ENCODE measurements around the gene SLC39A9. TPM values are rescaled to one million over a fixed set of nuclear protein-coding genes. Genes with fewer than 3 reads are reported as not detected.

Gene SLC39A9, protein sequence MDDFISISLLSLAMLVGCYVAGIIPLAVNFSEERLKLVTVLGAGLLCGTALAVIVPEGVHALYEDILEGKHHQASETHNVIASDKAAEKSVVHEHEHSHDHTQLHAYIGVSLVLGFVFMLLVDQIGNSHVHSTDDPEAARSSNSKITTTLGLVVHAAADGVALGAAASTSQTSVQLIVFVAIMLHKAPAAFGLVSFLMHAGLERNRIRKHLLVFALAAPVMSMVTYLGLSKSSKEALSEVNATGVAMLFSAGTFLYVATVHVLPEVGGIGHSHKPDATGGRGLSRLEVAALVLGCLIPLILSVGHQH
- total RNA-seq: 63.8 and 67.2 TPM in 2 replicates

GRCh38 chr14:69398053-69398817 lies at the start of gene SLC39A9, which contains the start of gene ERH:
Gene SLC39A9 (plus strand): TSS chr14:69398692. CDS start chr14:69399370, 678 bp downstream.
Gene ERH (minus strand): TSS chr14:69398299. CDS start chr14:69398233, 66 bp downstream.

GRCh38 chr14:69484444-69485314 lies 86.2 kb downstream of the SLC39A9 start, which contains the start of gene PLEKHD1:
Gene PLEKHD1 (plus strand): TSS chr14:69484728. CDS start chr14:69484966, 238 bp downstream.

Other genes with a start within 250 kb of the SLC39A9 start
- 11.4 and 19.0 TPM in 2 replicates for gene DCAF5, start 245.6 kb upstream of the SLC39A9 start, total RNA-seq
- 12.7 and 12.9 TPM in 2 replicates for gene EXD2, start 207.2 kb upstream of the SLC39A9 start, total RNA-seq
- gene GALNT16, start 138.5 kb upstream of the SLC39A9 start, total RNA-seq: 1.1 and 3.7 TPM in 2 replicates
- 92.1 and 94.9 TPM in 2 replicates for gene ERH, start 393 bp upstream of the SLC39A9 start, total RNA-seq
- gene PLEKHD1, start 86.0 kb downstream of the SLC39A9 start, total RNA-seq: under 0.01 TPM in 1 of 2 replicates, not detected in the other
- 0.12 TPM in 1 of 2 replicates, not detected in the other for gene CCDC177, start 176.2 kb downstream of the SLC39A9 start, total RNA-seq
- 11.1 and 13.7 TPM in 2 replicates for gene SUSD6, start 212.9 kb downstream of the SLC39A9 start, total RNA-seq